ENCODE results near the gene RPL13A. TPM values are rescaled to one million over a fixed set of nuclear protein-coding genes. Genes with fewer than 3 reads are reported as not detected.
A peak's percentile ranks its signal among the peaks of the same experiment; 100 is the strongest.

RPL13A gene
- total and polyA plus RNA-seq, 9 of the 15 experiments (the other 6 are each of a cell fraction or from before 2014, with no cell fraction given), result 1,744 to 5,482 (median 2,949) TPM

- TF ChIP-seq ATF2 (CRISPR knock-in tag; IDR thresholded peaks at IDR 0.05), result no peak
- TF ChIP-seq ZNF274 (IDR thresholded peaks at IDR 0.05; ENCODE audit: borderline replicate concordance, low read depth, low read length), result no peak
- TF ChIP-seq TEAD2 (tag; IDR thresholded peaks at IDR 0.05), result no peak
- TF ChIP-seq ZNF507 (tag; conservative IDR thresholded peaks at IDR 0.05), result no peak
- TF ChIP-seq SMARCB1 (IDR thresholded peaks at IDR 0.05; ENCODE audit: insufficient read length, low read depth), result no peak
- TF ChIP-seq ZNF124 (CRISPR knock-in tag; IDR thresholded peaks at IDR 0.05), result no peak
- TF ChIP-seq HOXB6 (CRISPR knock-in tag; IDR thresholded peaks at IDR 0.05; ENCODE audit: borderline replicate concordance), result no peak
- no peak for TF ChIP-seq GTF3C2 (IDR thresholded peaks at IDR 0.05; ENCODE audit: borderline replicate concordance, extremely low read depth, insufficient read length)
- no peak for TF ChIP-seq HOMEZ (CRISPR knock-in tag; IDR thresholded peaks at IDR 0.05)
- peak; percentile 34 for TF ChIP-seq NFYB (IDR thresholded peaks at IDR 0.05; ENCODE audit: extremely low read depth, insufficient read length)
- TF ChIP-seq KAT2B (IDR thresholded peaks at IDR 0.05; ENCODE audit: low read depth, low read length), result no peak
- TF ChIP-seq E2F3 (CRISPR knock-in tag; IDR thresholded peaks at IDR 0.05), result no peak
- no peak for TF ChIP-seq ZFP30 (CRISPR knock-in tag; IDR thresholded peaks at IDR 0.05; ENCODE audit: borderline replicate concordance)
- TF ChIP-seq NRF1 (conservative IDR thresholded peaks at IDR 0.05 in 1 of 2, IDR thresholded peaks at IDR 0.05 in 1 of 2), result peak; percentile 99
- TF ChIP-seq CBX5 (IDR thresholded peaks at IDR 0.05; ENCODE audit: borderline replicate concordance, low read depth), result no peak
- no peak for TF ChIP-seq BCOR (IDR thresholded peaks at IDR 0.05)
- no peak for TF ChIP-seq ELK1 (CRISPR knock-in tag; IDR thresholded peaks at IDR 0.05)
- peak; percentile 95 for TF ChIP-seq GTF2F1 (IDR thresholded peaks at IDR 0.05; ENCODE audit: low read depth, low read length)
- TF ChIP-seq MEF2A (IDR thresholded peaks at IDR 0.05; ENCODE audit: control insufficient read depth, low read depth, low read length), result no peak
Observed at GRCh38 chr19:49487277-49488045, at the start of gene RPL13A (continued).
